GM23338 (cell line): Measurements from ENCODE around the gene RAB12. TPM values are rescaled to one million over a fixed set of nuclear protein-coding genes. Genes with fewer than 3 reads are reported as not detected.

Experiments
- ATAC-seq: fragments of 200-7000 bp; cut with Tn5 transposase; 3 replicates; pipeline ENCODE4 v1.9.1; 2020
- DNase-seq: peaks from one replicate; pipeline ENCODE4 v3.0.0-alpha.2; 2015; ENCODE audit warnings: low spot score
- H2AFZ ChIP-seq: fragments of 200-600 bp; sonication (generic); 2 replicates; pipeline ENCODE4 v1.8.0; 2016; ENCODE audit warnings: antibody characterized with exemption, mild to moderate bottlenecking, moderate library complexity
- H3F3A ChIP-seq: fragments of 200-600 bp; sonication (generic); replicated peaks from 2 replicates; pipeline ENCODE4 v1.8.0; 2017; ENCODE audit warnings: antibody characterized with exemption, mixed run types, low read depth
- H3K27ac ChIP-seq: fragments of 200-600 bp; sonication (generic); 2 replicates; pipeline ENCODE4 v1.6.1; 2016; ENCODE audit warnings: low read depth
- H3K27me3 ChIP-seq: fragments of 200-600 bp; sonication (generic); 2 replicates; pipeline ENCODE4 v1.8.0; 2016; ENCODE audit warnings: mild to moderate bottlenecking, mixed run types, moderate library complexity; ENCODE audit not compliant: insufficient read depth
- H3K36me3 ChIP-seq: fragments of 200-600 bp; sonication (generic); 2 replicates; pipeline ENCODE4 v1.8.0; 2016; ENCODE audit warnings: mild to moderate bottlenecking; ENCODE audit not compliant: insufficient read depth
- H3K4me1 ChIP-seq: fragments of 200-600 bp; sonication (generic); 2 replicates; pipeline ENCODE4 v1.8.0; 2016; ENCODE audit warnings: mild to moderate bottlenecking, moderate library complexity; ENCODE audit not compliant: insufficient read depth
- H3K4me2 ChIP-seq: fragments of 200-600 bp; sonication (generic); 2 replicates; pipeline ENCODE4 v1.7.1; 2017; ENCODE audit warnings: mixed run types
- H3K4me3 ChIP-seq: fragments of 200-600 bp; sonication (generic); 2 replicates; pipeline ENCODE4 v1.6.1; 2016; ENCODE audit warnings: mixed run types
- H3K79me2 ChIP-seq: fragments of 200-600 bp; sonication (generic); replicated peaks from 2 replicates; pipeline ENCODE4 v1.8.0; 2017; ENCODE audit warnings: mild to moderate bottlenecking; ENCODE audit not compliant: insufficient read depth
- H3K9me2 ChIP-seq: fragments of 200-600 bp; sonication (generic); 2 replicates; pipeline ENCODE4 v1.8.0; 2017; ENCODE audit not compliant: insufficient read depth
- H4K20me1 ChIP-seq: fragments of 200-600 bp; sonication (generic); replicated peaks from 2 replicates; pipeline ENCODE4 v1.8.0; 2017; ENCODE audit warnings: mild to moderate bottlenecking; ENCODE audit not compliant: insufficient read depth
- H3K27ac Mint-ChIP-seq: 2 replicates; pipeline ENCODE4 v1.8.0; 2020; ENCODE audit warnings: inconsistent platforms, mild to moderate bottlenecking, moderate library complexity, mixed read lengths
- H3K27me3 Mint-ChIP-seq: 3 replicates; pipeline ENCODE4 v1.8.0; 2022; ENCODE audit warnings: low read depth, mild to moderate bottlenecking, moderate library complexity, mixed read lengths, inconsistent platforms; ENCODE audit not compliant: insufficient read depth, poor library complexity
- H3K36me3 Mint-ChIP-seq: 3 replicates; pipeline ENCODE4 v1.8.0; 2021; ENCODE audit warnings: low read depth, mild to moderate bottlenecking, inconsistent platforms, moderate library complexity, mixed read lengths
- H3K4me1 Mint-ChIP-seq: 3 replicates; pipeline ENCODE4 v1.8.0; 2020; ENCODE audit warnings: mild to moderate bottlenecking, inconsistent platforms, mixed read lengths
- H3K4me3 Mint-ChIP-seq: 3 replicates; pipeline ENCODE4 v1.8.0; 2021; ENCODE audit warnings: moderate library complexity, mild to moderate bottlenecking, inconsistent platforms, mixed read lengths
- H3K9me3 Mint-ChIP-seq: 3 replicates; pipeline ENCODE4 v1.8.0; 2020; ENCODE audit warnings: moderate library complexity, mild to moderate bottlenecking, inconsistent platforms, mixed read lengths
- CREB1 ChIP-seq: fragments of 250-450 bp; sonication (Bioruptor Pico); IDR thresholded peaks from 2 replicates; pipeline ENCODE4 v1.5.0; 2020; ENCODE audit warnings: low read depth, mild to moderate bottlenecking, moderate library complexity
- ETS1 ChIP-seq: IDR thresholded peaks from 2 replicates; pipeline ENCODE4 v1.6.1; 2016; ENCODE audit warnings: antibody characterized with exemption
- EZH2phosphoT487 ChIP-seq: fragments of 200-600 bp; sonication (generic); IDR thresholded peaks from one replicate; pipeline ENCODE4 v1.8.1; 2018; ENCODE audit warnings: antibody characterized with exemption; ENCODE audit not compliant: unreplicated experiment
- JUNB ChIP-seq: IDR thresholded peaks from one replicate; pipeline ENCODE4 v1.6.1; 2016; ENCODE audit warnings: antibody characterized with exemption; ENCODE audit not compliant: unreplicated experiment
- NANOG ChIP-seq: IDR thresholded peaks from 2 replicates; pipeline ENCODE4 v1.6.1; 2016; ENCODE audit warnings: antibody characterized with exemption, borderline replicate concordance
- POLR2AphosphoS5 ChIP-seq: IDR thresholded peaks from 2 replicates; pipeline ENCODE4 v1.6.1; 2016; ENCODE audit warnings: antibody characterized with exemption, low read depth
- REST ChIP-seq: IDR thresholded peaks from one replicate; pipeline ENCODE4 v1.6.1; 2018; ENCODE audit warnings: antibody characterized with exemption; ENCODE audit not compliant: unreplicated experiment
- STAT1 ChIP-seq: IDR thresholded peaks from one replicate; pipeline ENCODE4 v1.6.1; 2016; ENCODE audit warnings: antibody characterized with exemption; ENCODE audit not compliant: unreplicated experiment
- ZNF331 ChIP-seq: fragments of 250-450 bp; sonication (Bioruptor Pico); IDR thresholded peaks from 2 replicates; pipeline ENCODE4 v1.5.0; 2020; ENCODE audit warnings: low read depth, mild to moderate bottlenecking, moderate library complexity
- ZNF462 ChIP-seq: fragments of 250-450 bp; sonication (Bioruptor Pico); IDR thresholded peaks from 2 replicates; pipeline ENCODE4 v1.5.0; 2020; ENCODE audit warnings: mild to moderate bottlenecking, moderate library complexity
- polyA plus RNA-seq: library from polyadenylated mRNA; unstranded; fragments of >200 nt; fragmentation: Nextera tagmentation; extraction: Ambion mirVana; gene quantifications from 2 replicates; pipeline ENCODE4 v1.2.1, GENCODE V29; 2016
- total RNA-seq: library from RNA; depleted of rRNA; stranded (reverse); fragments of >200 nt; shearing (Covaris generic); gene quantifications from 2 replicates; pipeline ENCODE4 v1.2.3, GENCODE V29; 2014

The RAB12 gene
- total and polyA plus RNA-seq, 2 experiments from 2014 or later = 16.7 to 80.4 TPM

GRCh38 chr18:8610459-8610851 lies 1.2 kb downstream of the RAB12 start:
- H3K4me1 Mint-ChIP-seq = peaks cover 60% of the 10 kb centered on the region
- H3K4me3 Mint-ChIP-seq = peak overlapping the region; percentile 94
- Histone ChIP-seq H3F3A (peaks cover 6% of the 10 kb centered on the region; the same call in 1 of the 2 replicates), H3K4me2 (peak overlapping the region; percentile 91), H3K27ac (no peak overlapping the region), H3K9me2 (no peaks in the 10 kb centered on the region), H4K20me1 (peaks cover 24% of the 10 kb centered on the region), H3K79me2 (peaks cover 58% of the 10 kb centered on the region), H3K4me3 (peak overlapping the region; percentile 85), H2AFZ (no peak overlapping the region), H3K4me1 (peaks cover 65% of the 10 kb centered on the region), H3K36me3 (no peaks in the 10 kb centered on the region), H3K27me3 (peaks cover 10% of the 10 kb centered on the region)
- DNase-seq = no peak
- peaks cover 19% of the 10 kb centered on the region for H3K27me3 Mint-ChIP-seq
- TF ChIP-seq CREB1 (CRISPR knock-in tag) (no peak), JUNB (no peak), NANOG (no peak), REST (no peak), POLR2AphosphoS5 (no peak), ZNF331 (CRISPR knock-in tag) (no peak)
- H3K27ac Mint-ChIP-seq = peak overlapping the region; percentile 89
- H3K36me3 Mint-ChIP-seq = peaks cover 34% of the 10 kb centered on the region
- peaks cover 3% of the 10 kb centered on the region; the same call in 1 of the 3 replicates for H3K9me3 Mint-ChIP-seq
- no peak for ATAC-seq

GRCh38 chr18:8611916-8612576 lies 2.8 kb downstream of the RAB12 start:
- no peaks in the 10 kb centered on the region for H3K36me3 ChIP-seq
- ATAC-seq = no peak; the same call in 2 of the 3 replicates
- peaks cover 10% of the 10 kb centered on the region for H3K27me3 ChIP-seq
- peaks cover 77% of the 10 kb centered on the region for H3K4me1 ChIP-seq
- Mint-ChIP-seq H3K27me3 (peaks cover 21% of the 10 kb centered on the region), H3K36me3 (peaks cover 45% of the 10 kb centered on the region), H3K4me3 (peak overlapping the region; percentile 94), H3K9me3 (peaks cover 3% of the 10 kb centered on the region; the same call in 1 of the 3 replicates), H3K4me1 (peaks cover 73% of the 10 kb centered on the region), H3K27ac (peak overlapping the region; percentile 77)
- peak overlapping the region; percentile 91 for H3K4me2 ChIP-seq
- DNase-seq = no peak
- H3K27ac ChIP-seq = no peak overlapping the region; the same call in 1 of the 2 replicates
- H3K79me2 ChIP-seq = peaks cover 74% of the 10 kb centered on the region
- peaks cover 6% of the 10 kb centered on the region; the same call in 1 of the 2 replicates for H3F3A ChIP-seq
- no peaks in the 10 kb centered on the region for H3K9me2 ChIP-seq
- peak overlapping the region; percentile 85 for H3K4me3 ChIP-seq
- H2AFZ ChIP-seq = no peak overlapping the region
- H4K20me1 ChIP-seq = peaks cover 24% of the 10 kb centered on the region
- TF ChIP-seq CREB1 (CRISPR knock-in tag) = no peak
- TF ChIP-seq ZNF331 (CRISPR knock-in tag) = no peak
- no peak for TF ChIP-seq ETS1
- no peak for TF ChIP-seq EZH2phosphoT487
- TF ChIP-seq STAT1 = no peak
- TF ChIP-seq POLR2AphosphoS5 = no peak
- no peak for TF ChIP-seq ZNF462 (CRISPR knock-in tag)
- no peak for TF ChIP-seq NANOG
